ENCODE data around the gene WSCD2.

WSCD2 gene

DNA sequence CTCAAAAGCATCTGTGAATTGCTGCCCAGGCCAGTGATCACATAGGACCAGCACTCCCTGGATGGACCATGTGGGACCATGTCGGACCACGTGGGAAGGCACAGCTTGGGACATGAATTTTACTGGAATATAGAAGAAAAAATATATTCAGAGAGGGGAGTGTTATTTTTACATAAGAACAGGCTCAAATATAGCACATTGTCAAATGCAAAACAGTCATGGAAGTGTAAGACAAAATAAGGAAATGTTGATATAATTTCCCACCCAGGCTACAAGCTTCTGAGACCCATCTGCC, 141.7 kb downstream of the WSCD2 start:
- no peak overlapping the region for H3K4me3 ChIP-seq (ENCODE audit: low read depth, low read length)
- TF ChIP-seq, protein P1, sequence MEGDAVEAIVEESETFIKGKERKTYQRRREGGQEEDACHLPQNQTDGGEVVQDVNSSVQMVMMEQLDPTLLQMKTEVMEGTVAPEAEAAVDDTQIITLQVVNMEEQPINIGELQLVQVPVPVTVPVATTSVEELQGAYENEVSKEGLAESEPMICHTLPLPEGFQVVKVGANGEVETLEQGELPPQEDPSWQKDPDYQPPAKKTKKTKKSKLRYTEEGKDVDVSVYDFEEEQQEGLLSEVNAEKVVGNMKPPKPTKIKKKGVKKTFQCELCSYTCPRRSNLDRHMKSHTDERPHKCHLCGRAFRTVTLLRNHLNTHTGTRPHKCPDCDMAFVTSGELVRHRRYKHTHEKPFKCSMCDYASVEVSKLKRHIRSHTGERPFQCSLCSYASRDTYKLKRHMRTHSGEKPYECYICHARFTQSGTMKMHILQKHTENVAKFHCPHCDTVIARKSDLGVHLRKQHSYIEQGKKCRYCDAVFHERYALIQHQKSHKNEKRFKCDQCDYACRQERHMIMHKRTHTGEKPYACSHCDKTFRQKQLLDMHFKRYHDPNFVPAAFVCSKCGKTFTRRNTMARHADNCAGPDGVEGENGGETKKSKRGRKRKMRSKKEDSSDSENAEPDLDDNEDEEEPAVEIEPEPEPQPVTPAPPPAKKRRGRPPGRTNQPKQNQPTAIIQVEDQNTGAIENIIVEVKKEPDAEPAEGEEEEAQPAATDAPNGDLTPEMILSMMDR (conservative IDR thresholded peaks at IDR 0.05; ENCODE audit: low read depth, low read length), result no peak
- DNase-seq (ENCODE audit: low read depth), result no peak

DNA sequence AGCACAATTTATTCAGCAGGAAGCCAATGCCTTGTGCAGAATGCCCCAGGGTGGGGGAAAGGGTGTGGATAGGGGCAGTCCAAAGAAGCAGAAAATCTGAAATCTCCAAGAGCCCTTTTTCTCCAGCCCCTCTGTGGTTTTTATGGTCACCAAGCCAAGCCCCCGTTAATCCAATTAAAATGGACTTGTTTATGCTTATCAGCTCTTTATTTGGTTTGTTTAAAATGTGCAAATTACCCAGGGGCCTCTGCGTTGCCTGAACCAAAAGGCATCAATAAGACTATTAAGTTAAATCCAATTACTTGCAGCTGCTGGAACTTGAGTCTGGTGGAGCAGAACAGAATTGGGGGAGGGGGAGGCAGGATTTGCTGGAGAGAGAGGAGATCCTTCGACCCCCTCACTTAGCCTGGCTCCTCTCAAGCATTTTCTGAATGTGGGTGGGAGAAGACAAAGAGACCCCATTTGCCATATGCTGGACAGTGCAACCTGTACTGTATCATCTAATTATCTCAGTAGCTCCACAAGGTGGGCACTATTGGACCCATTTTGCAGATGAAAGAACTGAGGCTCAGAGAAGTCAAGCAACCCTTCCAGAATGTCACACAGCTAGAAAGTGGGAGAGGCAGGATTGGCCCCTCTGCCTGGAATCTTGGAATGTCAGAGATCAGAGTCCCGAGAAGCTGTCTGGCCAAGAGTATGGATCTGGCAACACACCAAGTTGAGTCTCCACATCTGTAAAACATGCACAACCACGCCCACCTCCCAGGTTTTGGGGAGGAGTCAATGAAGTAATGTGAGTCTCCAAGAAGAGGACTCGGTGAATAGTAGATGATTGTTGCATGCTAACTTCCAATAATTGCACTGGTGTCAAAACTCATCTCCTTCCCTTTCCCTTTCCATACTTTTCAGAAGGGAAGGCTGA, 143.1 kb downstream of the WSCD2 start:
- DNase-seq (ENCODE audit: low read depth), result no peak
- TF ChIP-seq, protein P1 (conservative IDR thresholded peaks at IDR 0.05; ENCODE audit: low read depth, low read length), result no peak
- H3K4me3 ChIP-seq (ENCODE audit: low read depth, low read length), result no peak overlapping the region

DNA sequence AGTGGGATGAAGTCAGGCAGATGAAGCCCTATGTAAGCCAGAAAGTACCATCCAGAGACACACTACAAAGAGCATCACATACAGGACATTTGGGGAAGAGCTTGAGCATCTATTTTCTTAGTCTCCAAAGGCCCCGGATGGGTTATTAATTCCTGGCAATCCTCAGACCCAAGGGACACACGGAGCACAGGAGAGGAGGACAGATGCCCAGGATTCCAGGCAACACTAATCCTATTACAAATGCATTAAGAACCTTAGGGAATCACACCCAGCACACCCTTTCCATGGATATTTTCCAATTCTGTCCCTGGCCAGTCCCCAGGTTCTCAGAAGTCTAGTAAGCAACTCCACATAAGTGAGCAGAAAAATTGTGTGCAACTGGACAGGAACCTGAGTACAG, 144.1 kb downstream of the WSCD2 start:
- no peak overlapping the region for H3K4me3 ChIP-seq (ENCODE audit: low read depth, low read length)
- DNase-seq (ENCODE audit: low read depth), result no peak
- TF ChIP-seq, protein P1 (conservative IDR thresholded peaks at IDR 0.05; ENCODE audit: low read depth, low read length), result no peak

DNA sequence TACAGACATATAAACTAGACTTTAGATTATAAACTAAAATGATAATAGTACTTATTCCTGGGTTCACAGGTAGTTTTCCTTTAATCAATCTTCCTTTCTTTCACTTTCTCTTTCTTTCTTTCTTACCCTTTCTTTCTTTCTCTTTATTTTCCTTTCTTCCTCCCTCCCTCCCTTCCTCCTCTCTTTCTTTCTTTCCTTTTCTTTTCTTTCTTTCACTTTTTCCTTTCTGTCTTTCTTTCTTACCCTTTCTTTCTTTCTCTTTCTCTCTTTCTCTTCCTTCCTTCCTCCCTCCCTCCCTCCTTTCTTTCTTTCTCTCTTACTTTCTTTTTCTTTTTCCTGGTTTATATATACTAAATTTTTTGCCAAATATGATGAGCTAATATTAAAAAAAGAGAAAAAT, 148.5 kb downstream of the WSCD2 start:
- DNase-seq (ENCODE audit: low read depth), result no peak
- H3K4me3 ChIP-seq (ENCODE audit: low read depth, low read length), result no peak overlapping the region
- TF ChIP-seq, protein P1 (conservative IDR thresholded peaks at IDR 0.05; ENCODE audit: low read depth, low read length), result no peak

DNA sequence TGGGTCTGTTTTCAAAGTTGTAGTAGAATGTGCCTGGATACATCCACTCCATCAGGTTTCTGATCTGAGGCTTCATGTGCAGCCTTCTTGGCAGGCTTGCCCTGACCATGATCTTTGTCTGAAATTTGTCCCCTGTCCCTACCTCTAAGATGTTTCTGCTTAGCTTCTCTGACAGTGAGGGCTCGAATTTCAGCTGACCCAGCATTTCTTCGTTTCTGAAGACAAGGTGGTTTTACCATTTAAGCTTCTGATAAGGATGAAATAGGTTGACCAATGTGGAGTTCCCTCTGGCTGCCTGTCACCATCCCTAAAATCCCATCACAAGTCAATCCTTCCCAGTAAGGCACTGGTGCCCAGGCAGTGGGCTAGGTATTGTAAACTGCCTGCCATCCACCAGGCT, 153.1 kb downstream of the WSCD2 start:
- TF ChIP-seq, protein P1 (conservative IDR thresholded peaks at IDR 0.05; ENCODE audit: low read depth, low read length), result no peak
- no peak for DNase-seq (ENCODE audit: low read depth)
- no peak overlapping the region for H3K4me3 ChIP-seq (ENCODE audit: low read depth, low read length)

DNA sequence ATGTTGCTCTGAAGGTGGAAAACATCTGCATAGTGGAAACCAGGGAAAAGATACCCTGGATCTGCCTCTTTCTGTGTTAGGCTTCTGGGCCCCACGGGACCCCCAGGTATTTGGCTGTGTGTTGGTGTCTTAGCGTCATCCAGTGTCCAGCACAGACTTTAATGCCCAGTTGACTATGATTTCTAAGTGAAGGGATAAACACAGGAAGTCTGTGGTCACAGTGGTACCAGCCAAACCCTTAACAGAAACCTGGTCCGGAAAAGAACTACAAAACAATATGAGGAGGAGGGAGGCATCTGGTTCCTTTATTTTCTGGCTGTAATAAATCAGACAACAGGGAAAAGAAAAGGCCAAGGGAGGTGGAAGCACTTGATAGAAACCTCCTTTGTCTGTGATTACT, 153.6 kb downstream of the WSCD2 start:
- TF ChIP-seq, protein P1 (conservative IDR thresholded peaks at IDR 0.05; ENCODE audit: low read depth, low read length), result no peak
- no peak for DNase-seq (ENCODE audit: low read depth)
- H3K4me3 ChIP-seq (ENCODE audit: low read depth, low read length), result no peak overlapping the region

DNA sequence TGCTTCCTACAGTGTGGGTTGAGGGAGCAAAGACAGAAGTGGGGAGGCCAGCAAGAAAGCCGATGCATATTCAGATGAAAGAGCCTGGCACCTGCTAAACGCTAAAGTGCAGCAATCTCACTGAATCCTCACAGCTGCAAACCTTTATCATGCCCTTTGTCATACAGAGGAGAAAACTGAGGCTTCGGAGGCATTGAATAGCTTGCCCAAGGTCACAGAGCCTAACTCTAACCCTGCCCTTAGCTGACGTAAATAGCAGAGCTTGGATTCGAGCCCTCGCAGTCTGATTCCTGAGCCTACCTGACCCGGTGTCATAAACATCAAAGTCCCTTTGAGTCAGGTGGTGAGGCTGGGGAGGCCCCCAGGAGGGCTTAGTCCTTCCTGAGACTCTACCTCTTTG, 155.1 kb downstream of the WSCD2 start:
- no peak overlapping the region for H3K4me3 ChIP-seq (ENCODE audit: low read depth, low read length)
- DNase-seq (ENCODE audit: low read depth), result no peak
- TF ChIP-seq, protein P1 (conservative IDR thresholded peaks at IDR 0.05; ENCODE audit: low read depth, low read length), result no peak

Measured in choroid plexus epithelial cell (primary cell).